HL-60 (cell line): ENCODE data around the gene MAP7.

ENCODE experiments used
- DNase-seq, 2 experiments: peaks; one replicate each; pipeline ENCODE4 v3.0.0-alpha.2; 2010 to 2020; ENCODE audit warnings: low read depth in 1 of 2, low spot score in 1 of 2
- H3K27ac ChIP-seq: fragments of 250-450 bp; sonication (Bioruptor Pico); replicated peaks from 2 replicates; pipeline ENCODE4 v1.5.1; 2020; ENCODE audit warnings: mild to moderate bottlenecking, moderate library complexity
- H3K27me3 ChIP-seq: fragments of 250-450 bp; sonication (Bioruptor Pico); 2 replicates; pipeline ENCODE4 v1.5.1; 2021; ENCODE audit warnings: mild to moderate bottlenecking, moderate library complexity; ENCODE audit not compliant: insufficient read depth, poor library complexity, severe bottlenecking
- H3K4me3 ChIP-seq: replicated peaks from 2 replicates; pipeline ENCODE4 v1.5.1; 2011; ENCODE audit warnings: mild to moderate bottlenecking, control low read depth, low read length; ENCODE audit not compliant: insufficient read depth
- CTCF ChIP-seq: IDR thresholded peaks from one replicate; pipeline ENCODE4 v1.5.1; 2011; ENCODE audit warnings: low read length, control low read depth, inconsistent platforms; ENCODE audit not compliant: insufficient read depth
- GABPA ChIP-seq: IDR thresholded peaks from 2 replicates; pipeline ENCODE4 v1.6.1; 2012; ENCODE audit warnings: low read depth
- POLR2AphosphoS5 ChIP-seq: IDR thresholded peaks from 2 replicates; pipeline ENCODE4 v1.6.1; 2012; ENCODE audit warnings: low read depth
- REST ChIP-seq: IDR thresholded peaks from 2 replicates; pipeline ENCODE4 v1.6.1; 2012; ENCODE audit warnings: low read depth; ENCODE audit not compliant: insufficient replicate concordance
- SPI1 ChIP-seq: IDR thresholded peaks from 2 replicates; pipeline ENCODE4 v1.6.1; 2012; ENCODE audit warnings: low read depth, mild to moderate bottlenecking, borderline replicate concordance

The MAP7 gene

GRCh38 chr6:136429264-136430065 lies 120.8 kb downstream of the MAP7 start:
- Histone ChIP-seq H3K4me3 (no peak overlapping the region), H3K27me3 (peaks cover 2% of the 10 kb centered on the region), H3K27ac (no peak overlapping the region)
- no peak for DNase-seq
- no peak for TF ChIP-seq REST

- DNase-seq = peak in 1 of 2 experiments; percentile 30
- no peak for TF ChIP-seq CTCF
- TF ChIP-seq POLR2AphosphoS5 = no peak
- TF ChIP-seq SPI1 = no peak
- TF ChIP-seq REST = no peak
- no peak for TF ChIP-seq GABPA
- H3K4me3 ChIP-seq = no peak overlapping the region
- peaks cover 2% of the 10 kb centered on the region for H3K27me3 ChIP-seq
- no peak overlapping the region for H3K27ac ChIP-seq
Observed at GRCh38 chr6:136427378-136427717, 122.9 kb downstream of the MAP7 start.

GRCh38 chr6:136426627-136427377 lies 123.4 kb downstream of the MAP7 start:
- TF ChIP-seq GABPA (no peak), SPI1 (no peak), POLR2AphosphoS5 (no peak), CTCF (no peak), REST (no peak)
- DNase-seq = peak; percentile 37 to 43
- no peak overlapping the region for H3K4me3 ChIP-seq
- peaks cover 2% of the 10 kb centered on the region for H3K27me3 ChIP-seq
- H3K27ac ChIP-seq = no peak overlapping the region; the same call in 1 of the 2 replicates
